ENCODE measurements around the gene KSR1. TPM values are rescaled to one million over a fixed set of nuclear protein-coding genes. Genes with fewer than 3 reads are reported as not detected.
A peak's percentile ranks its signal among the peaks of the same experiment; 100 is the strongest.

Gene KSR1
- total RNA-seq, 1 donor from 2014 or later = 90.2 TPM

- Histone ChIP-seq H4K20me1 (ENCODE audit: insufficient read depth, low read length) (peaks cover 14% of the 10 kb centered on the region), H3K27ac (ENCODE audit: low read depth, low read length) (peak overlapping the region; percentile 15), H3K4me3 (ENCODE audit: insufficient read depth, low read depth, low read length) (no peak overlapping the region), H2AFZ (ENCODE audit: low read depth, low read length) (no peak overlapping the region), H3K9ac (ENCODE audit: low read length) (no peak overlapping the region), H3K4me2 (ENCODE audit: low read length) (peak overlapping the region; percentile 21), H3K4me1 (ENCODE audit: insufficient read depth, low read length) (peaks cover 39% of the 10 kb centered on the region), H3K36me3 (ENCODE audit: insufficient read depth, low read length) (no peaks in the 10 kb centered on the region), H3K27me3 (ENCODE audit: insufficient read depth, low read length) (no peaks in the 10 kb centered on the region), H3K9me3 (ENCODE audit: insufficient read depth, low read depth, low read length) (no peaks in the 10 kb centered on the region), H3K79me2 (ENCODE audit: insufficient read depth, low read length) (peaks cover 46% of the 10 kb centered on the region)
- TF ChIP-seq, protein P1, sequence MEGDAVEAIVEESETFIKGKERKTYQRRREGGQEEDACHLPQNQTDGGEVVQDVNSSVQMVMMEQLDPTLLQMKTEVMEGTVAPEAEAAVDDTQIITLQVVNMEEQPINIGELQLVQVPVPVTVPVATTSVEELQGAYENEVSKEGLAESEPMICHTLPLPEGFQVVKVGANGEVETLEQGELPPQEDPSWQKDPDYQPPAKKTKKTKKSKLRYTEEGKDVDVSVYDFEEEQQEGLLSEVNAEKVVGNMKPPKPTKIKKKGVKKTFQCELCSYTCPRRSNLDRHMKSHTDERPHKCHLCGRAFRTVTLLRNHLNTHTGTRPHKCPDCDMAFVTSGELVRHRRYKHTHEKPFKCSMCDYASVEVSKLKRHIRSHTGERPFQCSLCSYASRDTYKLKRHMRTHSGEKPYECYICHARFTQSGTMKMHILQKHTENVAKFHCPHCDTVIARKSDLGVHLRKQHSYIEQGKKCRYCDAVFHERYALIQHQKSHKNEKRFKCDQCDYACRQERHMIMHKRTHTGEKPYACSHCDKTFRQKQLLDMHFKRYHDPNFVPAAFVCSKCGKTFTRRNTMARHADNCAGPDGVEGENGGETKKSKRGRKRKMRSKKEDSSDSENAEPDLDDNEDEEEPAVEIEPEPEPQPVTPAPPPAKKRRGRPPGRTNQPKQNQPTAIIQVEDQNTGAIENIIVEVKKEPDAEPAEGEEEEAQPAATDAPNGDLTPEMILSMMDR (IDR thresholded peaks at IDR 0.05; ENCODE audit: insufficient read depth, low read depth, low read length) = no peak
- no peak for TF ChIP-seq EZH2 (IDR thresholded peaks at IDR 0.05; ENCODE audit: insufficient read depth, low read length)
- FAIRE-seq (no peak), DNase-seq (ENCODE audit: low read depth) (no peak)
- H3K27me3 Mint-ChIP-seq (ENCODE audit: low read depth, unreplicated experiment) = no peaks in the 10 kb centered on the region
- peaks cover 40% of the 10 kb centered on the region for H3K4me1 Mint-ChIP-seq (ENCODE audit: low read depth, unreplicated experiment)
- no peaks in the 10 kb centered on the region for H3K9me3 Mint-ChIP-seq (ENCODE audit: unreplicated experiment)
- peak overlapping the region; percentile 54 for H3K27ac Mint-ChIP-seq (ENCODE audit: unreplicated experiment)
- peaks cover 24% of the 10 kb centered on the region for H3K36me3 Mint-ChIP-seq (ENCODE audit: low read depth, unreplicated experiment)
- no peak overlapping the region for H3K4me3 Mint-ChIP-seq (ENCODE audit: unreplicated experiment)
These were observed 95.5 kb downstream of the KSR1 start for GRCh38 chr17:27551701-27552248.

DNA sequence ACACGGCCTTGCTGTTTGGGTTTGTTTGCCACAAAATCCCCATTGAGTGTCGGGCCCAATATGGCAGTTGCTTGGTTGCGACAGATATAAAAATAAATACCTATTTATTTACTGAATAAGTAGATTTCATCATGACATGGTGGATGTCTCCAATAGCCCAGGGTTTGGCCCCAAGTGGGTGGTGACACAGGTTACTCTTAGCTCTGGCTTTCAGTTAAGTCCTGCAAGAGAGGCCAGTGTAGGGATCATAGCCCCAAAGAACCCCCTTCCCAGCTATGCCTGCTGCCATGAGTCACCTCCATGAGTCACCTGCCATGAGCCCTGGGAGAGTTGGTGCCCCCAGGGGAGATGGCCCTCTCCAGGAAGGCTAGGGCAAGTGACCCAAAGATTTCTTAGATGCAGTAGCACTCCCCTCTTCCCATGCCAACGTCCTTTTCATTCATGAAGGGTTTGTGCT is 96.1 kb downstream of the KSR1 start:
- H3K27me3 Mint-ChIP-seq (ENCODE audit: low read depth, unreplicated experiment) = no peaks in the 10 kb centered on the region
- peak overlapping the region; percentile 54 for H3K27ac Mint-ChIP-seq (ENCODE audit: unreplicated experiment)
- TF ChIP-seq, protein P1 (IDR thresholded peaks at IDR 0.05; ENCODE audit: insufficient read depth, low read depth, low read length) = no peak
- TF ChIP-seq EZH2 (IDR thresholded peaks at IDR 0.05; ENCODE audit: insufficient read depth, low read length) = no peak
- FAIRE-seq (no peak), DNase-seq (ENCODE audit: low read depth) (peak; percentile 57)
- H3K4me3 ChIP-seq (ENCODE audit: insufficient read depth, low read depth, low read length) = no peak overlapping the region
- no peak overlapping the region for H3K9ac ChIP-seq (ENCODE audit: low read length)
- H3K9me3 Mint-ChIP-seq (ENCODE audit: unreplicated experiment) = no peaks in the 10 kb centered on the region
- H3K9me3 ChIP-seq (ENCODE audit: insufficient read depth, low read depth, low read length) = no peaks in the 10 kb centered on the region
- H3K27ac ChIP-seq (ENCODE audit: low read depth, low read length) = peak overlapping the region; percentile 15
- no peak overlapping the region for H2AFZ ChIP-seq (ENCODE audit: low read depth, low read length)
- no peaks in the 10 kb centered on the region for H3K27me3 ChIP-seq (ENCODE audit: insufficient read depth, low read length)
- peak overlapping the region; percentile 24 for H3K4me2 ChIP-seq (ENCODE audit: low read length)
- H3K4me1 ChIP-seq (ENCODE audit: insufficient read depth, low read length) = peaks cover 34% of the 10 kb centered on the region
- H3K36me3 Mint-ChIP-seq (ENCODE audit: low read depth, unreplicated experiment) = peaks cover 24% of the 10 kb centered on the region
- H3K79me2 ChIP-seq (ENCODE audit: insufficient read depth, low read length) = peaks cover 41% of the 10 kb centered on the region
- H3K36me3 ChIP-seq (ENCODE audit: insufficient read depth, low read length) = no peaks in the 10 kb centered on the region
- peaks cover 35% of the 10 kb centered on the region for H3K4me1 Mint-ChIP-seq (ENCODE audit: low read depth, unreplicated experiment)
- no peak overlapping the region for H3K4me3 Mint-ChIP-seq (ENCODE audit: unreplicated experiment)
- peaks cover 8% of the 10 kb centered on the region for H4K20me1 ChIP-seq (ENCODE audit: insufficient read depth, low read length)

- no peak for TF ChIP-seq EZH2 (IDR thresholded peaks at IDR 0.05; ENCODE audit: insufficient read depth, low read length)
- TF ChIP-seq, protein P1 (IDR thresholded peaks at IDR 0.05; ENCODE audit: insufficient read depth, low read depth, low read length) = no peak
- peaks cover 28% of the 10 kb centered on the region for H3K36me3 Mint-ChIP-seq (ENCODE audit: low read depth, unreplicated experiment)
- peak overlapping the region; percentile 20 for H3K9ac ChIP-seq (ENCODE audit: low read length)
- no peaks in the 10 kb centered on the region for H3K9me3 Mint-ChIP-seq (ENCODE audit: unreplicated experiment)
- peaks cover 7% of the 10 kb centered on the region for H4K20me1 ChIP-seq (ENCODE audit: insufficient read depth, low read length)
- no peak overlapping the region for H3K4me3 ChIP-seq (ENCODE audit: insufficient read depth, low read depth, low read length)
- no peaks in the 10 kb centered on the region for H3K36me3 ChIP-seq (ENCODE audit: insufficient read depth, low read length)
- peak overlapping the region; percentile 59 for H3K27ac Mint-ChIP-seq (ENCODE audit: unreplicated experiment)
- peaks cover 32% of the 10 kb centered on the region for H3K4me1 ChIP-seq (ENCODE audit: insufficient read depth, low read length)
- H2AFZ ChIP-seq (ENCODE audit: low read depth, low read length) = no peak overlapping the region
- no peak for FAIRE-seq
- no peaks in the 10 kb centered on the region for H3K9me3 ChIP-seq (ENCODE audit: insufficient read depth, low read depth, low read length)
- H3K27ac ChIP-seq (ENCODE audit: low read depth, low read length) = no peak overlapping the region
- H3K79me2 ChIP-seq (ENCODE audit: insufficient read depth, low read length) = peaks cover 43% of the 10 kb centered on the region
- H3K4me1 Mint-ChIP-seq (ENCODE audit: low read depth, unreplicated experiment) = peaks cover 35% of the 10 kb centered on the region
- H3K27me3 ChIP-seq (ENCODE audit: insufficient read depth, low read length) = no peaks in the 10 kb centered on the region
- no peak for DNase-seq (ENCODE audit: low read depth)
- no peaks in the 10 kb centered on the region for H3K27me3 Mint-ChIP-seq (ENCODE audit: low read depth, unreplicated experiment)
- peak overlapping the region; percentile 47 for H3K4me3 Mint-ChIP-seq (ENCODE audit: unreplicated experiment)
- no peak overlapping the region for H3K4me2 ChIP-seq (ENCODE audit: low read length)
These were observed 96.8 kb downstream of the KSR1 start for GRCh38 chr17:27553019-27553511.
